HG02610 (cell line): Measurements from ENCODE around the gene ZNF691.
"Not testable (repeated sequence)": the region's sequence is repeated elsewhere in the genome, so short reads cannot be mapped to it uniquely, and the experiment has no call there.

Experiments
- ATAC-seq: cut with Tn5 transposase; IDR thresholded peaks from one replicate; pipeline ENCODE4 v1.9.1; 2021; ENCODE audit warnings: mild to moderate bottlenecking, moderate library complexity; ENCODE audit not compliant: unreplicated experiment

The ZNF691 gene, protein sequence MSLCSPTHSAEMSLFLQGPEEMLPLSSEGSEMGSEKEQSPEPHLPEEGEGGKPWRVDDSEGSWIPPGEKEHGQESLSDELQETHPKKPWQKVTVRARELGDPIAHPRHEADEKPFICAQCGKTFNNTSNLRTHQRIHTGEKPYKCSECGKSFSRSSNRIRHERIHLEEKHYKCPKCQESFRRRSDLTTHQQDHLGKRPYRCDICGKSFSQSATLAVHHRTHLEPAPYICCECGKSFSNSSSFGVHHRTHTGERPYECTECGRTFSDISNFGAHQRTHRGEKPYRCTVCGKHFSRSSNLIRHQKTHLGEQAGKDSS

DNA sequence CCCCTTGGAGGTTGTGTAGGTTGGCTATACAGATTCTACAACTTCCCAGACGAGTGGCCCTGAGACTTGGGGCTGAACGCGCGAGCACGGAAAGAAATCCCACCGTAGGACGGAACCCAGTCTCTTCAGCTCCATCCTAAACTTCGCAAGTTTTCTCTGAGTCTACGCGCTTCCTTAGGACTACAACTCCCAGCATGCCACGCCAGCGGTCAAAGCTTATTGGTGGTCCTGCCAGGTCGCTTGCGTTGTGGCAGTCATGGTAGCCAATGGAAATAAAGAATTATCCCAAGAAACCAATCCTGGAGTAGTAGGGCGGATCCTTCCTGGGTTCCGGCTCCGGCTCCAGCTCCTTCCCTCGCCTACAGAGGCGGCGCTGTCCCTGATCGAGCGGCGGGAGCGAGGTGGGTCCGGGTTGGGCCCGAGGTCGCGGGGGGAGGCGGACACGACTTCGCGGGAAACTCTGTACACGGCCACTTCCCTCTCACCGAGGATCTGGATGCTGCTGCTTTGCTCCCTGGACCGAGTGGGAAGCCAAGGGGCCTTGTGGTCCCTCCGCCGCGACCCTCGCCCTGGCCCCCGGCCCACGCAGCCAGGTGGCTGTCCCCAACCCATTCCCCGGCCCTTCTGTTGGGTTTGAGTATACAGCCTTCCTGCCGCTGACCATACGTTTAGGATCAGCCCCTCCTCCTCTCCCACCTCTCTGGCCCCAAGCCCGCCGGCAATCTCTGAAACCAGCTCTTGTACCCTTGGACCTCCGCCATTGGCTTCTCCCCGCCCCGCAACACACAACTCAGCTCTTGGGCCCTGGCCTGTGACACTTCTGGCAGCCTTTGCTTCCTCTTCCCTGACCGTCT, at the start of gene ZNF691:
ZNF691 (plus strand) TSS at position 357 of the 854 bp plus-strand sequence. CDS start 3,046 bp downstream, outside the sequence.
- ATAC-seq: peak; percentile 88

DNA sequence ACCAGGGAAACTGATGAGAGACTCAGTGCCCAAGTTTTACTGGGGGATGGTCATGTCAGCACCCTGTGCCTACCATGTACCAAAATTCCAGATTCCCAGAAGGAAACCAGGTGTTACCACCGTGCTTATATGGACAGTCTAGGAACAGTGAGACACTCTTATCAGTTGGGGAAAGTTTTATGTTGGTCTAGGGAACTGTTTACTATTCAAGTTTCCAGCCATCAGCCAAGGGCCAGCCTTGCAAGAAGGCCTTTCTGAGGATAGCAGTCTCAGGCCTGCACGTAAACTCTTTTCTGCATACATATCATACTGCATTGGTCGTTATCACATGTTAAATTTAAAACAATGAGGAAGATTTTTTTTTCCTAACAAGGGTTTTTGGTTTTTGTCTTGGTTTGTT, 49.0 kb upstream of the ZNF691 start:
- ATAC-seq: no peak

DNA sequence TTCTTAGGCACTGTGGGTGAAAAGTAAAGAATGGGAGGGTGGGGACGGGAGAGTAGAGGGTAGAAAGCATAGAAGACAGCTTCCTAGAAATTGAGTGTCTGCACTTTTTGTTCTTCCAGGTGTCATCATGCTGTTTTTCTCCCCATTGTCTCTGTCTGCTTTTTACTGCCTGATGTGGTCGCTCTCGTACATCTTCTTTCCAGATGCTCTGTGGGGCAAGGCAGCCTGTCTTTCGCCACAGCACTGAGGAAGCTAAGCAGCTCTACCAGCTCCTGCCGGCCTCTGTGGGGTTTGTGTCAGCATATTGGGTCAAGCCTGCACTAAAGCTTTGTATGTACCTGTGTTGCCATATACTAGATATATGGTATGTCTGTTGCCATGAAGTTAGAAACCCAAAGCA, 48.4 kb upstream of the ZNF691 start:
- no peak for ATAC-seq

DNA sequence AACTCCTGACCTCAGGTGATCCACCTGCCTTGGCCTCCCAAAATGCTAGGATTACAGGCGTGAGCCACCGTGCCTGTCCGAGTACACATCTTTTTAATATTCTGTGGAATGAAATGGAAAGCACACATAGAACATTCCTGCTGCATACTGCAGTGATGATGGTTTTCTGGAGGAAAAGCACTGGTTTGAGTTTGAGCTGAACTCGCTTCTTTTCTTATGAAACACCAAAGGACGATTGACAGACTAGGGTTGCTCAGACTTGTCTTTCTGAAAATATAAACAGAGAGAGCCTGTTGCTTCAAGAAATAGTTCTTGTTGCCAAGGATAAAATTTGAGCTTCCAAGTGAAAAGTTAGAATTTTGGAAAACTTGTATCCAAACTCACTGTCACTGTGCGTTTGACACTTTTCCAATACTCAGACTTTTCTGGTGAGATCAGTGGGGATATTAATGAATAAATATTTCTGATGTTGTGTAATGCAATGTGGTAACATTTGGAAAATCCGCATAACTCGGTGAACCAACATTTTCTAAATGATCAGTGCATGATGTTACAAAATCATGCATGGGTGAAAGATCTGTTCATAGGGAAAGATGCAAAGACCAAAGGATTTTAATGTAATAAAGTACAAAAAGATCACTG, 44.5 kb upstream of the ZNF691 start:
- no peak for ATAC-seq

DNA sequence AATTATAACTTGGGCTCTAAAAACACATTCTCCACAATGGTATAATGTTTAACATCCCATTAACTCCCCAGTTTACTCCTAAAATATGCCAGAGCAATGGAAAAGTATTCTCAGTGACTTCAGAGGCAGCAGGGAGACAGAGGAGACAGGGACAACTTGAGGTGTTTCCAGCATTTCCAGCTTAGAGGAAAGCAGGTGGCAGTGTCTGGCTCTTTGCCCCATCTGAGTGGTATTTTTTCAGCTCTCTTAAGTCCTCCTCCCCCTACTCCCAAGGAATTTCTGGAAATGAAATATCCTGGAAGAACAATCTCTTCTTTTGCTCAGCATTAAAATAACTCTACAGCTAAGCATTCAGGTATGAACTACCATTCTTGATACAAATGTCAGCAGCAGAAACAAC, 40.2 kb upstream of the ZNF691 start:
- ATAC-seq: no peak

DNA sequence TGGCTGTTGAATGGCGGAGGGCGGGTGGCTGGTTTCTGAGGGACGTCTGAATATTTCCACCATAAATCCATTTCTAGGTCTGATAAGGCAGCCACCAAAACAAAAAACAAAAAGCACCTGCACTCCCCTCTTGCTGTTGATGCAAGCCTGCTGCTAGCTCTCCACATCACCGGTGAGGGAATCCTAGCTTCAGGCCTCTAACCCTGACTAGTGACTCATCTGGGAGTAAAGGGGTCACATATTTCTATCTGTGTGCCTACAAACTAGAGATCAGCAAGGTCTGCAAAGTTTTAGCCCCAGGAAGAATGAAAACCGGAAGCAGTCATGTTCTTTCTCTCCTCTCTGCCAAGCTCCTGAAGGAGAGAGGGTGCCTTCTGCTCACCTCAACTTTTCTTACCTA, 39.8 kb upstream of the ZNF691 start:
- ATAC-seq: no peak

DNA sequence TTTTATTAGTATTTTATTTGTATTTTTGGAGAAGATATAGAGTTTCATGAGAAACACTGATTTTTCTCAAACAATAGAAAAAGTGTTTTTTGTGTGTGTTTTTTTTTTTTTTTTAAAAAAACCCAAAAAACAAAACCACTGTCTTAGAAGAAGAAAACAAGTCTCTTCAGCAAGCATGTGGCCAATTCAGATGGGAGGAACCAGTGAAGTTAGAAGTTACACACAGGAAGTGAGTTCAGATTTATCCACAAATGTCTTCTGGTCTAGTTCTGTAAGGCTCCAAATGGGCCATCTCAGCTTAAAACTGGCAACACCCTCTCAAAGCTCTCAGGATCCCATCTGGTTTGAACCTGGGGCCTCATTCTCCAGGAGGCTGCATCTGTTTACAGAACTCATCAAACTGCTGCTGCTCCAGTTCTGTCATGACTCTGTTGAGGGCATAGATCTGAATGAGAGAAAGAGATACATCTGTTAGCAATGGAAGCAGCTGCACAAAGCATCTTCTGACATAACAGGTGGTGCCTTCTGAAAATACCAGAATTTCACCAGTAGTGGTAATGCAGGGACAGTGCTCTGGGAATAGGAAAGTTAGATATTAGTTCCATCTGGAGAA, 39.3 kb upstream of the ZNF691 start:
- no peak for ATAC-seq

DNA sequence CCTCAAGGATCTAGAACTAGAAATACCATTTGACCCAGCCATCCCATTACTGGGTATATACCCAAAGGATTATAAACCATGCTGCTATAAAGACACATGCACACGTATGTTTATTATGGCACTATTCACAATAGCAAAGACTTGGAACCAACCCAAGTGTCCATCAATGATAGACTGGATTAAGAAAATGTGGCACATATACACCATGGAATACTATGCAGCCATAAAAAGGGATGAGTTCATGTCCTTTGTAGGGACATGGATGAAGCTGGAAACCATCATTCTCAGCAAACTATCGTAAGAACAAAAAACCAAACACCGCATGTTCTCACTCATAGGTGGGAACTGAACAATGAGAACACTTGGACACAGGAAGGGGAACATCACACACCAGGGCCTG, 31.6 kb upstream of the ZNF691 start:
- not testable (repeated sequence) for ATAC-seq

DNA sequence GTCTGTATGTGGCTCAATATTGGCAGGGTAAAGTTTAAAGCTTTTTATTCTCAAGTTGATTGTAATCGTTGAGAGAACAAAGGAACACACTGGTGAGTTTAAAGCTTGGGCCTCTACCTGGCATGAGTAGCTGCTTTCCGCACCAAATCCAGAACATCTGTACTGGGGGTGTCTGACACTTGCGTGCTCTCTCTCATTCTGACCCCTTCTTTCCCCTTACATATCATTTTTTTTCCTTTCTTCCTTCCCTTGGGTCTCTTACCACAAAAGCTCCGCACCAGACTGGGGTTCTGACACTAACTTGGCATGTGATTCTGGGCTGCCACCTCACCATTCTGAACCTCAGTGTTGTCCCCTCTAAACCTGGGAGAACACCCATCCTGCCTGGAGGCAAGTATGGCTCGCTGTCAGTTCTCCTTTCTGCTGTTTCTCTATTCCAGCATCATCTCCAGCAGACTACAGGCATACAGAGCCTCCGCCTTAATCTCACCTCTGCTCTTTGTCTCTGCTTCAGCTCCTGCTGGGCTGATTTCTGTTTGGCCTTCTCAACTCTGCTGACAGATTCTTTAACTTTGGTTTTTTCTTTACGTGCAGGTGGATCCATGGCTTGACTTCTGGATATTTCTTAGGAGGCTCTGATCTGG, 30.4 kb upstream of the ZNF691 start:
- ATAC-seq: no peak

DNA sequence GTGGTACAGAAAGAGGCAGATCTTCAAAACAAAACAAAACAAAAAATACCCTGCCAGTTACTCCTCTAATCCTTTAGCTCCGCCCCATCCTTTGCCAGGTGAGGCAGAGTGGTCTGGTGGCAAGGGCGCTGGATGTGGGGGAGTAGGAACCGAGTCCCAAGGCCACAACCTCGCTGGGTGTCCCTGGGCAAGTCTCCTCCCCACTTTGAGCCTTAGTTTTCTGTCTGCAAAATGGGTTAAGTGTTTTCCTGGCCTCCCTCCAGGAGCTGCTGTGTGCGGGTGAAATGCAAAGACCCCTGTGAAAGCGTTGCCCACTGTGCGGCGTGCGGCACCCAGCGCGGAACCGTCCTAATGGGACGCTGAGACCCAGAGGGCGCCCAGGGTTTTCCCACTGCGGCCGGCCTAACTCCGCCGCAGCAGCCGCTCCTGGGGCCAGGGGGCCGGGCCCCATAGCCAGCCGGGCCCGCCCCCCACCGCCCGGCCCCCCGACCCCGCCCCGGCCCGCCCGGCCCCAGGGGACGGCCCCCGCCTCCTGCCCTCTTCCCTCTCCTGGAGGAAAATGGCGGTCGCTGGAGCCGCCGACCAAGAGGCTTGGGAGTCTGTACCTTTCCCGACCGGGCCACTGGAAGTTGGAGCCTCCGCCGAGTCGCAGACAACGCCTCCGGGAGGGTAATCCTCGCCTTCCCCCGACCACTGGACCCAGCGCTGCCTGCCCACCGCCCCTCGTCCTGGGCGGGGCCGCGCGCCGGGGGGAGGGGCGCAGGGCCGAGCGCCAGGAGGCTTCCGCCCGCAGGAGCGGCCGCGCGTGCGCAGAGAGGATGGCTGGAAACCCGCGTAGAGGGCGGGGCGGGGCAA, 29.6 kb upstream of the ZNF691 start, which contains the start of the genes ERMAP and SVBP:
ERMAP (plus strand) TSS at position 538 of the 855 bp plus-strand sequence. CDS start 13,327 bp downstream, outside the sequence.
SVBP (minus strand) TSS at position 813 of the 855 bp plus-strand sequence. CDS start 853 bp downstream, outside the sequence.
- peak; percentile 81 for ATAC-seq

DNA sequence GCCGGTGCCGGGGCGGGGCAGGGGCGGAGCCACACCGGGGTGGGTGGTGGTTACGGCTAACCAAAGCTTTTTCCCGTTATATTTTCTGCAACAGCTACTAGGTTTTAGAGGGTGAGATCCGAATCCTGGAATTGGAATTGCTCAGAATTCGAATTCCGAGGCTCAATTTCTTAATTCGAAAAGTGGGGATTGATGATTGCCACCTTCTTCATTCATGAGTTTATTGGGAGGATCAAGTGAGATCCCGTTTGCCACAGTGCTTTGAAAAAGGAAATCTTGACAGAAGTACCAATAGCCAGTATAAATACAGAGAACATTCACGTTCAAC, 29.0 kb upstream of the ZNF691 start:
- no peak for ATAC-seq

DNA sequence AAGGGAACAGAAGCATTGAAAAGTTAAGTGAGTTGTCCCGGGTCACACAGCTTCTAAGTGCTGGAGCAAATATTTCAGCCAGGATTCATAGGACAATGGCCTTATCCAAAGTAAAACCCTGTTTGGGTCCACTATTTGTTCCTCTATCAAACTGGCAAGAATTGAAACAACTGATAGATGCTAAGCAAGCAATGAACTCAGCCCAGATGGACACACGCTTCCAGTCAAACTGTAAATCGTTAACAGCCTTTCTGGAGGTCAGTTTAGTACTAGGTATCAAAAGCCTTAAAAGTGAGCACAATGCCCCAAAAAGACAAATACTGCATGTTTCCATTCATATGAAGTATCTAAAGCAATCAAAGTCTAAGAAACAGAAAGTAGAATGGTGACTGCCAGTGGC, 28.4 kb upstream of the ZNF691 start:
- no peak for ATAC-seq

DNA sequence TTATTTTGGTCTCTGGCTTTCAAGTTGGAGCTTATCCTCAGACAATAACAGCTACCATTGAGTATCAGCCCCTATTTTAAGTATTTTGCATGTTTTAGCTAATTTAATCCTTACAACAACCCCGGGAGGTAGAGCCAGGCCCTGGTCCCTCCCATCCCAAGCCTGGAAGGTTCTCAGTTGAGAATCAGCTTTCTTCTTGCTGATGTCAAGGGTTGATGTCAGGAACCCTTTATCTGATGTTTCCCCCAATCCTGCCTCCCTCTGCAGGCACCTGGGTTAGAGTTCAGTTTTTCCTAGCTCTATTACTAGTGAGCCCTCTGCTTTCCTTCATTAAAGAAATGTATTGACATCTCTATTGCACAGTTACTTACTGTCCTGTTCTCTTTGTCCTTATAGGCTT, 25.6 kb upstream of the ZNF691 start:
- ATAC-seq: no peak

DNA sequence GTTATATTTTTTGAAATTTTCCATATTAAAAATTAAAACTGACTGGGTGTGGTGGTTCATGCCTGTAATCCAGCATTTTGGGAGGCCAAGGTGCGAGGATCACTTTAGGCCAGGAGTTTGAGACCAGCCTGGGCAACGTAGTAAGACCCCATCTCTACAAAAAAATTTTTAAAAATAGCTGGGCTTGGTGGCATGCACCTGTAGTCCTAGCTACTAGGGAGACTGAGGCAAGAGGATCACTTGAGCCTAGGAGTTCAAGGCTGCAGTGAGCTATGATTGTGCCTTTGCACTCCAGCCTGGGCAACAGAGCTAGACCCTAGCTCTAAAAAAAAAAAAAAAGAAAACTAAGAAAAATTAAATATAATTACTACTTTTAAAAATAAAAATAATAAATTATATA, 24.7 kb upstream of the ZNF691 start:
- no peak for ATAC-seq

DNA sequence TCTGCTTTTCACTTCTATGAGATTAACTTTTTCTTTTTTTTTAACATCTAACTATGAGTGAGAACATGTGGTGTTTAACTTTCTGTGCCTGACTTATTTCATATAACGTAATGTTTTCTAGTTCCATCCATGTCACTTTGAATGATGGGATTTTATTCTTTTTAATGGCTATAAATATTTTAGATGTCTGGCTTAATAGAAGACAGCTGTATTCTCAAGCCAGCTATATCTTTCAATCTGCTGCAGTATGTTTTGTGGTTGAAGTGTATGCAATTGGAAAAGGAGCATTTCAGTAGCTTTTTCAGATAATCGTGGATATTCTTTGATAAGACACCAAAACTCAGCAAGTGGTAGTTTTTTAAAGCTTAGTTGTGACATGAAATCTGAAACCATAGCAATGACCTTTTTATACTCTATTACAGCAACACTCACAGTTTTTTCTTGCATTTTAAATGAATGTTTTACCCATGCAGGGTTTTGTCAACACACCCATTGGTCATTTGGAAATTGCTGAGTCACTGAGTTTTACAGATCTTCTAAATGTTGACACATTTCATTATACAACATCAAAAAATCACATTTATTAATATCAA, 23.5 kb upstream of the ZNF691 start:
- ATAC-seq: no peak

DNA sequence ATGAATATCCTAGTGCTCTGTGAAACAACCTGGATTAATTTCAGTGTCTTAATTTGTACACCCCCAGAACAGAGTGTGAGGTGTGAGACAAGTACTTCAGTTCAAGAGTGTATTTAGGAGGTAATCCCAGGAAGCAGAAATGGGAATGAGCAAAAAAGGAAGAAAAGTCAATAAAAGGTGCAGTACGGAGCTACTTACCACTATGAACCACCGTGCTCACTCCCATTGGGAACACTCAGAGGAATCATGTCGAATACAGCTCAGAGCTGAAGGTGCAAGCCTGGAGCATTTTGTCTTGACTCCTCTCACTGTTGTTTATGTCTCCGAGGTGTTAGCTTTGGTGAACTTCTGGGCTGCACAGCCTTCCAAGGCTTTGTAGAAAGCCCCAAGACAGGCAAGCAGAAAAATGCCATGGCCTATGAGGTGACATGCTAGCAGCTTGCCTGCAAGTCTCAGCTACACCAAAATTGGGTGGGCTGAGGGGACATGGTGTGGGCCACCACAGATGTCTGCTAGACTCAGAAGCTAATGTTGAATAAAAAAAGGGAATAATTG, 21.9 kb upstream of the ZNF691 start:
- ATAC-seq: no peak

DNA sequence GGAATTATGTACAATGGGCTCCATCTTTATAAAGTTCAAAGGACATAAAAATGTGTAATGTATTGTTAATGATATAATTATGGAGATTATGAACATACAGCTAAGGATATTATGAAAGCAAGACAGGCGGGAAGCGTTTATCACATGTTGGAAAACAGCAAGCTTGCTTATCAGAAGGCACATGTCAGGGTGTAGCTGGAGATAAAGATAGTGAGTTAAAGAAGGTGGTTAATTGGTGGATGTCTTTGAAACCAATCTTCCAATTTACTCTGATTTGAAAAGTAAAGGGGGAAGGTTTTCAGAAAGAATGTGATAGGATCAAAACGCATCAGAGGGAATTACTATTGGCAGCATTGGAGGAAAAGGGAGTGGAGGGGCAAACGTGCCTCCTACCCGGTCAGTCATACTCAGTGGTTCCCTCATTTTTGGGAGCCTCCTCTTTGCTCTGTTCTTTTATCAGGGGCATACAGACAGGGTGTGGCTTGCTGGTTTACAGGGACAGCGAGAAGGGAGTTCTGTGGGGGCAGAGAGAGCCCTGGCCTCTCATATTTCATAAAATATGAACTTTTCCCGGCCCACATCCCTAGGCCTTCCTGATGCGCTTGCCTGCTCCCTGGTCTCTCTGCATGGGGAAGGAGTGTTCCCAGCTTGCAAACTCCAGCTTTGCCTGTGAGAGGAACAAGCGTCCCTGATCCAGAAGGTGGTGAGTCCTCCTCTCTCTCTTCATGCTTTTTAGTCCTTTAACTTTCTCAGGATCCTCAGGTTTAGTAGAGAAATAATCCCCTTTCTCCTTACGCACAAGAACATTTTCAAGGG, 21.2 kb upstream of the ZNF691 start:
- no peak for ATAC-seq

DNA sequence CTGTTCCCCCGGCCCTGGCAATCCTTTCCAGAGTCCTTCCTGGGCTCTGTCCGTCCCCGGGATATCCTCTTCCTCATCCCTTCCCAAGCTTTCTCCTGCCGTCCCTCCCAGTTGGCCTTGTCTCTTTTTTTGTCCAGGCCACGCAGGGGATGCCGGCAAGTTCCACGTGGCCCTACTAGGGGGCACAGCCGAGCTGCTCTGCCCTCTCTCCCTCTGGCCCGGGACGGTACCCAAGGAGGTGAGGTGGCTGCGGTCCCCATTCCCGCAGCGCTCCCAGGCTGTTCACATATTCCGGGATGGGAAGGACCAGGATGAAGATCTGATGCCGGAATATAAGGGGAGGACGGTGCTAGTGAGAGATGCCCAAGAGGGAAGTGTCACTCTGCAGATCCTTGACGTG, 15.8 kb upstream of the ZNF691 start:
- no peak for ATAC-seq
